PFSK-1 (cell line): Measurements from ENCODE around the gene ATG4C.

Experiments used
- FOXP2 ChIP-seq: optimal IDR thresholded peaks from 2 replicates; pipeline ENCODE3; 2011; ENCODE audit warnings: borderline replicate concordance, control low read depth, inconsistent platforms; ENCODE audit not compliant: insufficient read depth; ENCODE audit errors: extremely low read length, extremely low read depth
- POLR2AphosphoS5 ChIP-seq: IDR thresholded peaks from 2 replicates; pipeline ENCODE4 v1.6.1; 2012; ENCODE audit warnings: low read depth, mild to moderate bottlenecking, control low read depth, low read length, moderate library complexity
- REST ChIP-seq, 2 experiments: IDR thresholded peaks; 2 replicates each; pipeline versions ENCODE4 v1.6.1 to v1.8.0; 2011 to 2012; ENCODE audit warnings: low read depth in 2 of 2, low read length in 2 of 2, control low read depth in 1 of 2, inconsistent platforms in 1 of 2, mild to moderate bottlenecking in 1 of 2, moderate library complexity in 1 of 2; ENCODE audit not compliant: insufficient read depth in 1 of 2
- SIN3A ChIP-seq: IDR thresholded peaks from 2 replicates; pipeline ENCODE4 v1.6.1; 2012; ENCODE audit warnings: mild to moderate bottlenecking, low read length, moderate library complexity, borderline replicate concordance; ENCODE audit not compliant: insufficient read depth

GRCh38 chr1:62891956-62892562, 108.1 kb downstream of the ATG4C start:
- TF ChIP-seq REST (IDR thresholded peaks at IDR 0.05; ENCODE audit: insufficient read depth in 1 of 2, low read depth in 2 of 2, low read length in 2 of 2) (no peak), SIN3A (no peak), POLR2AphosphoS5 (no peak), FOXP2 (no peak)
